Dendritic cell treated with granulocyte-macrophage colony-stimulating factor and Interleukin-4, amounts not matched to agents 40 ng/mL and 50 ng/mL, for 4 days (primary cell): ENCODE data around the gene CDX1.

Experiments used
- H3K27ac Mint-ChIP-seq: one replicate; pipeline ENCODE4 v1.8.0; 2022; ENCODE audit warnings: mild to moderate bottlenecking, mixed read lengths
- H3K27me3 Mint-ChIP-seq: one replicate; pipeline ENCODE4 v1.8.0; 2022; ENCODE audit warnings: mild to moderate bottlenecking, mixed read lengths
- H3K36me3 Mint-ChIP-seq: one replicate; pipeline ENCODE4 v1.8.0; 2022; ENCODE audit warnings: low read depth, mixed read lengths
- H3K4me1 Mint-ChIP-seq: one replicate; pipeline ENCODE4 v1.8.0; 2022; ENCODE audit warnings: low read depth, mixed read lengths
- H3K4me3 Mint-ChIP-seq: one replicate; pipeline ENCODE4 v1.8.0; 2022; ENCODE audit warnings: mild to moderate bottlenecking, moderate library complexity, mixed read lengths
- H3K9me3 Mint-ChIP-seq: one replicate; pipeline ENCODE4 v1.8.0; 2022; ENCODE audit warnings: mixed read lengths
- intact Hi-C: fragments of 100-400 bp; cut with micrococcal nuclease; formaldehyde crosslinking; loops from one replicate; pipeline ENCODE4 v1.15.0; 2022

The CDX1 gene

DNA sequence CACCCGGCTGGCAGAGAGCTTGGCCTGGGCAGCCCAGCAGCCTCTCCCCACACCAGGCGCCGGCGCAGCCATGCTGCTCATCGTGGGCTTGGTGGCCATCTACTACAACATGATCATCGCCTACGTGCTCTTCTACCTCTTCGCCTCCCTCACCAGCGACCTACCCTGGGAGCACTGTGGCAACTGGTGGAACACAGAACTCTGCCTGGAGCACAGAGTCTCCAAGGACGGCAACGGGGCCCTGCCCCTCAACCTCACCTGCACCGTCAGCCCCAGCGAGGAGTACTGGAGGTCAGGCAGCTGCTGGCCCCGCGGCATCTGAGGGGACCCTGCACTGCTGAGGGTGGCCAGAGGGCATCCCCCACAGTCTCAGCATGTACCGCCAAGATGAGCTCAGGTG, 30.4 kb downstream of the CDX1 start:
- Mint-ChIP-seq H3K4me3 (no peak overlapping the region), H3K9me3 (no peaks in the 10 kb centered on the region), H3K36me3 (no peaks in the 10 kb centered on the region), H3K27me3 (peaks cover 54% of the 10 kb centered on the region), H3K4me1 (no peaks in the 10 kb centered on the region), H3K27ac (no peak overlapping the region)
- intact Hi-C loops: no loop called here

DNA sequence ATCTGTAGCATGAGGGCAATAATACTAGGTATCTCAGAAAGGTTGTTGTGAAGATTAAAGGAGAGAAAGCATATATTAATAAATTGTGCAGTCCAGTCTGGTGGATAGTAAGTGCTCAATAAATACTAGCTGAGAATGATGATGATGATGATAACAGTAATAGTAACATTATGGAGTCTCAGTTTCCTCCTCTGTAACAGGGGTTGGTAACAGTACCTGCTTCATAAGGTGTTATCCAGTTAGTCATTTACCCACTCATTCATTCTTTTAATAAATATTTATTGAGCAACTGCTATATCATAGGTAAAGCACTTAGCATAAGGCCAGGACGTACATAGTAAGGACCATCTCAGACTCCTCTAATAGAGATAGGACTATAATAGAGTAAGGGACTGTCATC, 30.9 kb downstream of the CDX1 start:
- no peaks in the 10 kb centered on the region for H3K9me3 Mint-ChIP-seq
- H3K4me1 Mint-ChIP-seq: no peaks in the 10 kb centered on the region
- H3K4me3 Mint-ChIP-seq: no peak overlapping the region
- no peaks in the 10 kb centered on the region for H3K36me3 Mint-ChIP-seq
- intact Hi-C loops: no loop called here
- H3K27ac Mint-ChIP-seq: no peak overlapping the region
- peaks cover 52% of the 10 kb centered on the region for H3K27me3 Mint-ChIP-seq

DNA sequence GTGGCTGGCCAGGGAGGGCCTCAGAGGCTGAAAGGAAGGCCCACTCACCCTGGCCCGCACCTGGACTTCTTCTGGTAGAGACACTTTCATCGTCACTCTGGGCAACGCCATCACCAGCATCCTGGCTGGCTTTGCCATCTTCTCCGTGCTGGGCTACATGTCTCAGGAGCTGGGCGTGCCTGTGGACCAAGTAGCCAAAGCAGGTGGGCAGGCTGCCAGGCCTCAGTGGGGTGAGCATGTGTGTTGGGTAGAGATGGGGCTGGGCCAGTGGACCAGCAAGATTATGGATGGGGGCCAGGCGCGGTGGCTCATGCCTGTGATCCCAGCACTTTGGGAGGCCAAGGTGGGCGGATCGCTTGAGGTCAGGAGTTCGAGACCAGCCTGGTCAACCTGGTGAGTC, 35.9 kb downstream of the CDX1 start:
- no peaks in the 10 kb centered on the region for H3K9me3 Mint-ChIP-seq
- no peaks in the 10 kb centered on the region for H3K36me3 Mint-ChIP-seq
- H3K27me3 Mint-ChIP-seq: peaks cover 31% of the 10 kb centered on the region
- no peak overlapping the region for H3K27ac Mint-ChIP-seq
- no peak overlapping the region for H3K4me3 Mint-ChIP-seq
- no peaks in the 10 kb centered on the region for H3K4me1 Mint-ChIP-seq
- intact Hi-C loops: no loop called here

DNA sequence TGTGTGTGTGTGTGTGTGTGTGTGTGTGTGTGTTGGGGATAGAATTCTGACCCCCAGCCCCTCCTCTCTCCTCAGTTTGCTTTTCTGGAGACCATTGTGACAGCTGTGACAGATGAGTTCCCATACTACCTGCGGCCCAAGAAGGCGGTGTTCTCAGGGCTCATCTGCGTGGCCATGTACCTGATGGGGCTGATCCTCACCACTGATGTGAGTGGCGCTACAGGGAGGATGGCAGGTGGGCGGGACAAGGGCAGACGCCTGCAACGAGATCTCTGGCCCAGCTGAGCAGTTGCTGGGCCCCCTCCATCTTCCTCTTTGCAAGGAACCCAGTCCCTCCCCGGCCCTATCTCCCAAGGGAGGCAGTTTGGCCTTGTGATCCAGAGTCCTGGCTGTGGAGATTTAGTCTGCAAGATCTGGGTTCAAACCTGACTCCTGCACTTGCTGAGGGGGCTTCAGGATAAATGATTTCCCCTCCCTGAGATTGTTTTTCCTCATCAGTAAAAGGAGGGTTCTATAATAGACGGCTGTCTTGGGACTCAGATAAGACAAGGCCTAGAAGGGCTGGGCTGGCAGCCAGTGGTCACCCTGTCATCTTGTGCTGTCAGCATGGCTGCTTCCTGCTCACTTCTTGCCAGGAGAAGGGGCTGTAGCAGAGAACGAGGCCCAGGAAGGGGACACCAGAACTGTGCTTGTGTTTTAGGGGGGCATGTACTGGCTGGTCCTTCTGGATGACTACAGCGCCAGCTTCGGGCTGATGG, 37.4 kb downstream of the CDX1 start:
- Mint-ChIP-seq H3K27me3 (peaks cover 38% of the 10 kb centered on the region), H3K27ac (no peak overlapping the region), H3K36me3 (no peaks in the 10 kb centered on the region), H3K9me3 (no peaks in the 10 kb centered on the region), H3K4me3 (no peak overlapping the region), H3K4me1 (peaks cover 7% of the 10 kb centered on the region)
- intact Hi-C loops: no loop called here

DNA sequence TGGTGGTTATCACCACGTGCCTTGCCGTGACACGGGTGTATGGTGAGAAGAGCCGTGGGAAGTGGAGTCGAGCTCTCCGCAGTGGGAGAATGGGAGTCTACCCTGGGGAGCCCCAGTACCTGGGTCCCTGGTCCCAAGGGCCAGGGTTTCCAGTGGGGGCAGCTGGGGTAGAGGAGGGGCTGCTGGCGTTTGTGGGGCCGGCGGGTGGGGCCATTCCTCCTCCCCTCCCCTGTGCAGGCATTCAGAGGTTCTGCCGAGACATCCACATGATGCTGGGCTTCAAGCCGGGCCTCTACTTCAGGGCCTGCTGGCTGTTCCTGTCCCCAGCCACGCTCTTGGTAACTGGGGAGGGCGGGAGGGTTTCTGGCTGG, 38.0 kb downstream of the CDX1 start:
- no peaks in the 10 kb centered on the region for H3K9me3 Mint-ChIP-seq
- no peaks in the 10 kb centered on the region for H3K36me3 Mint-ChIP-seq
- intact Hi-C loops: no loop called here
- peaks cover 12% of the 10 kb centered on the region for H3K4me1 Mint-ChIP-seq
- peaks cover 38% of the 10 kb centered on the region for H3K27me3 Mint-ChIP-seq
- no peak overlapping the region for H3K27ac Mint-ChIP-seq
- H3K4me3 Mint-ChIP-seq: no peak overlapping the region

DNA sequence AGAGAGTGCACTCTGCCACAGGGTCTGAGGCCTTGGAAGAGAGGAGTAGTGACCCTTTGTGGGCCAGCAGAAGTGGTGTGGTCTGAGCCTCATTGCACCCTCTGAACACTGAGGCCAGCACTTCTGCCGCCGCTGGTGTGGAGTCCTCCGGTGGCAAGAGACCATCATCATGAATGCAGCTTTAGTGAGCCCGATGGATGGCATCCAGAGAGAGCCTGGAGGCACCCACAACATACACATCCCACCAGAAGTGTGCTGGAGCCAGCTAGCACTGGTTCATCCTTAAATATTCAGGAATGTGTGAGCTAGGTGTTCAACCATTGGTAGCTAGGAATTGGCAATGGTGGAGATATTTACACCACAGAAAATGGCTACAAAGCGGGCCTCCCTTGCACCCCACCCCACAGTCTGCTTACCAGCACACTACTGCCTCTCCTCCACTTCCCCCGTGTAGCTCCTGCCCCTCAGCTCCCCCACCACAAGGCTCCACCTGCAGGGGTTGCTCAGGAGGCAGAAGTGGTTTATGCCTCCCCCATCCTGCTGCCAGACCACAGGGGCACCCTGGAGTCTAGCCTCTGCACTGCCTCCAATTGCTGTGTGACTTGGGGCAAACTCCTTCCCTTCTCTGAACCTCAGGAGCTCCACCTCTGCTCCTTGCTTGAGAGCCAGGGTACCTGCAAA, 39.7 kb downstream of the CDX1 start:
- no peaks in the 10 kb centered on the region for H3K36me3 Mint-ChIP-seq
- no peak overlapping the region for H3K27ac Mint-ChIP-seq
- H3K4me3 Mint-ChIP-seq: no peak overlapping the region
- intact Hi-C loops: no loop called here
- H3K9me3 Mint-ChIP-seq: no peaks in the 10 kb centered on the region
- H3K27me3 Mint-ChIP-seq: peaks cover 38% of the 10 kb centered on the region
- peaks cover 18% of the 10 kb centered on the region for H3K4me1 Mint-ChIP-seq

DNA sequence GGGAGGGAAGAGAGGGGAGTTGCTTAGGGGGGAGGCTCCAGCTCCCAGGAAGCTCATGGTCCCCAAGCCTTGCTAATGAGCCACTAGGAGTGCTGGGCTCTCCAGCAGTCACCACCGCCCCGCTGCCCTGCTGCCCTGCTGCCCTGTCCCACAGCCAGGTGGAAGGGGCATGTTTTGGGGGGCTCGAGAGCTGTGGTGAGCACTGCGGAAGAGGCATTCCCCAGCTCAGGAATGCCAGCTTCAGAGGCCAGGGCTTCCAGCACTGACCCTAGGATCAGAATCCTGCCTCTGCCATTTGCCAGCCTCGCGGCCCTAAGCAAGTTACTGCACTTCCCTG, 40.2 kb downstream of the CDX1 start:
- H3K27me3 Mint-ChIP-seq: peaks cover 38% of the 10 kb centered on the region
- H3K4me3 Mint-ChIP-seq: no peak overlapping the region
- peaks cover 20% of the 10 kb centered on the region for H3K4me1 Mint-ChIP-seq
- no peaks in the 10 kb centered on the region for H3K36me3 Mint-ChIP-seq
- intact Hi-C loops: no loop called here
- H3K27ac Mint-ChIP-seq: no peak overlapping the region
- H3K9me3 Mint-ChIP-seq: no peaks in the 10 kb centered on the region

DNA sequence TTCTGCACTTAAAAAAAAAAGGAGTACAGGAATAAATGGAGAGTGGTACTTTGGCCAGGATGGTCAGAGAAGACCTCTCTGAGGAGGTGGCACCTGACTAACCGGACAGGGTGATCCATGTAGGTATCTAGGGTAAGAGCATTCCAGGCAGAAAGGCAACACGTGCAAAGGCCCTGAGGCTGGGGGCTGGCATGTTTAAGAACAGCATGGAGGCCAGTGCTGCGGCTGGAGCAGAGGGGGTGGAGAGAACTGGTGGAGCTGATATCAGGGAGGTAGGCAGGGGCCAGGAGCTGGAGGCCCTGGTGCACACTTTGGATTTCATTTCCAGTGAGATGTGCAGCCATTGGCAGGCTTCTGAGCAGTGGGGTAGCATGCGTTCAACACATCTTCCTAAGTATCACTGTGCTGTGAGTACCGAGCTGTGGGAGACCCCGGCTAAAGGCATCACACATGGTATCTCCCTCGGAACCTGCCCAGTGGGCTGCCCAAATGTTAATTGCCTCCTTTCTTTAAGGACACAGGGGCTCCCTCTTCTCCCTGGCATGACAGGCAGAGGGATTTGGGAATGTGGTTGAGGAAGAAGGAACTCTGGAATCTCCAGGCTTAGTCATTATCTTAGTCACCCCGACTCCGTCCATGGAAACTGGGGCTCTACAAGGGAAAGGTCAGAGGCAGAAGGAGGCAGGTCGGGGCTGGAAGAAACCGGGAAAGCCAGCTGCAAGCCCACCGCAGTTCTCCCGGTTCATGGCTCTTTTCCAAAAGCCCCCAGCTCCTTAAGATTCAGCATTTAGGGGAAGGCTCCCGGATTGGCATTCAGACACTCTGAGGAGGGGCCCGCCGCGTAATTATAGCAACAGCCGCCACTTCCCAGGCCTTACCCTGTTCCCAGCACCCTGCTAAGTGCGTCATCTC, 41.9 kb downstream of the CDX1 start:
- no peak overlapping the region for H3K4me3 Mint-ChIP-seq
- intact Hi-C loops: no loop called here
- H3K27ac Mint-ChIP-seq: peak overlapping the region; percentile 54
- no peaks in the 10 kb centered on the region for H3K36me3 Mint-ChIP-seq
- peaks cover 40% of the 10 kb centered on the region for H3K27me3 Mint-ChIP-seq
- H3K9me3 Mint-ChIP-seq: no peaks in the 10 kb centered on the region
- H3K4me1 Mint-ChIP-seq: peaks cover 25% of the 10 kb centered on the region

DNA sequence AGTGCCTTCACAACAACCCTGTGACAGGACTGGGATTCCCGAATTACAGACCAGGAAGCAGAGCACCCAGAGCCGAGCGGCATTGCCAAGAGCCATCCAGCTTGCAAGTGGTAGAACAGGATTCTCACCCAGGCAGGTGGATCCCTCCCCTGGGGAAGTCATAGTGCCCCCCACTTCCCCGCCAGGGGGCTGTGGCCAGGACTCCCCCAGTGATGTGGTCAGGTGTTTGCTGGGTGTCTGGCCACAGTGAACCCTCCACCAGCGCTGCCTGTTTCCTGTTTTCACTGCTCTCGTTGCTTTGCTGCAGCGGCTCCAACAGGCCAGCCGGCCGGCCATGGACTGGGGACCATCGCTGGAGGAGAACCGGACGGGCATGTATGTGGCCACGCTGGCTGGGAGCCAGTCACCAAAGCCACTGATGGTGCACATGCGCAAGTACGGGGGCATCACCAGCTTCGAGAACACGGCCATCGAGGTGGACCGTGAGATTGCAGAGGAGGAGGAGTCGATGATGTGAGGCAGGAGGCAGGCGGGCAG, 42.6 kb downstream of the CDX1 start:
- H3K27me3 Mint-ChIP-seq: peaks cover 40% of the 10 kb centered on the region
- peaks cover 25% of the 10 kb centered on the region for H3K4me1 Mint-ChIP-seq
- H3K27ac Mint-ChIP-seq: peak overlapping the region; percentile 54
- peak overlapping the region; percentile 52 for H3K4me3 Mint-ChIP-seq
- H3K36me3 Mint-ChIP-seq: no peaks in the 10 kb centered on the region
- H3K9me3 Mint-ChIP-seq: no peaks in the 10 kb centered on the region
- intact Hi-C loops: no loop called here

DNA sequence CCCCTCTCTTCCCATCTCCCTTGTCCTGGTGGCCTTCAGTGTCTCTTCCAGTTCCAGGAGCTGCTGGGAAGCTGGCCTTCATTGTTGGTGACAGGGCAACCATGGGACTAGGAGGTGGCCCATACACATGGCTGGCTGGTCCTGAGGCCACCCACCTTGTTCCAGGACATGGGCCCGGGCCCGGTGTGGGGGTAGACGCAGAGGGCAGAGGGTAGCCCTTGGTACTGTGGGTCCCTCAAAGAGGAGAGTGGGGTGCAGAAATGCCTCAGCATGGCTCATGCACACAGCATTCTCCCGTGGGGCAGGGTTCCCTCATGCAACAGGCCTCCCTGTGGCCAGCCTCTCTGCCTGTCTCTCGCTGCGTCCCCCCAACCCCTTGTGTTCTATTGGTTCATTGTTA, 44.1 kb downstream of the CDX1 start:
- intact Hi-C loops: loop anchor here (10.0 kb wide), 1 partner anchor 186 kb away; no protein-coding TSS in a partner anchor
- Mint-ChIP-seq H3K36me3 (no peaks in the 10 kb centered on the region), H3K27ac (no peak overlapping the region), H3K9me3 (no peaks in the 10 kb centered on the region), H3K4me1 (peaks cover 27% of the 10 kb centered on the region), H3K4me3 (no peak overlapping the region), H3K27me3 (peaks cover 42% of the 10 kb centered on the region)

DNA sequence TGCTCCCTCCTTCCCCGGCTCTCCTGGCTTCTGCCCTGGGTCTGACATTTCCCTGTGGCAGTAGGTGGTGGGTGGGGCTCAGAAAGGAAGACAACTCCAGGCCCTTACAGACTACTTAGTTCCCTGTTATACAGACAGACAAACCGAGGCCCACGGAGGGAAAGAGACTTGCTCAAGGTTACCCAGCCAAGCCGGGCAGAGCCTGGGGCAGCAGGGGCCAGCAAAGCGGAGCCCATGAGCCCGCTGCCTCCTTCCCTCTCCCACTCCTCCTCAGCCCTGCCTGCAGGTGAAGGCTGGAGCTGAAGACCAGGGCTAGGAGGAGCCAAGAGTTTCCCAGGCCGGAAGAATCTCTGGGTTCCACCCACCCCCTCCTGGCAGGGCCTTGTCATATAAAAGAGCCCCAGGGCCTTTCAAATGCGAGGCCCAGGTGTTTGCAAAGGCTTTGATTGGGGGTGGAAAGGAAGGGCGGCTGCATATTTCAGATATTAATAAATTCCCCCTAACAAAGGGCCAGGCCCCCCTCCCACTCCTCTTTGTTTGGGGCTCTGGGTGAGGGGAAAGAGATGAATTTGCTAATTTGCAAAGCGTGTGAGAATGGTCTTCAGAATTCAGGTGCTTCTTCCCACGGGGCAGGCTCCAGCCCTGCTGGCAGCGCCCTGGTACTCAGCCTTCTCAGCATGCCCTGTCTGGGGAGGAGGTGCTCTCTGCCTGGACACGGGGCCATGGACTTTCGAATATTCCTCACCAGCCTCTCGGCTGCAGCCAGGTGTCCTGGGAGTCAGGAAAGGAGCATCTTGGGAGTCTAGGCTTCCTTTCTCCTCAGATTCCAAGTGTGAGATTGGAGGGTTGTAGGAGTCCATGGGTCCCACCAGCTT, 44.8 kb downstream of the CDX1 start:
- Mint-ChIP-seq H3K9me3 (no peaks in the 10 kb centered on the region), H3K4me1 (peaks cover 34% of the 10 kb centered on the region), H3K4me3 (no peak overlapping the region), H3K27ac (no peak overlapping the region), H3K27me3 (peaks cover 43% of the 10 kb centered on the region), H3K36me3 (no peaks in the 10 kb centered on the region)
- intact Hi-C loops: loop anchor here (10.0 kb wide), 1 partner anchor 187 kb away; no protein-coding TSS in a partner anchor

DNA sequence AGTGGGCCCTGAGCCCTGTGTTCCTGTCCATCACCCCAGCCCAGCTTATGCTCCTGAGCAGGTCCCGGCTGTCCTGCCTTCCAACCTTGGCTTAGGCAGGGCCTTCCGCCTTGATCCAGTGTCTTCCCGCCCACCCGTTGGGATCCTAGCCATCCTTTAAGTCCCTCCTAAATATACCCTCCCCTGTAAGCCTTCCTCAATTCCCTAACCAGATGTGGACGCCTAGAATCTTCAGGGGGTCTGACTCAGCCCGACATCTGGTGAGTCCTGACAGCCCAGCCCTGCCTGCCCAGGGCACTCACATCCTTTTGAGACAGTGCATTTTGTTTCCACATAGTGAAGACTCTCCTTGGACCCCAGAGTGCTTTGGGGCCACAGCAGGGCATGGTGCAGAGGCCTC, 47.0 kb downstream of the CDX1 start:
- H3K36me3 Mint-ChIP-seq: no peaks in the 10 kb centered on the region
- no peaks in the 10 kb centered on the region for H3K9me3 Mint-ChIP-seq
- H3K27ac Mint-ChIP-seq: no peak overlapping the region
- H3K4me1 Mint-ChIP-seq: peaks cover 48% of the 10 kb centered on the region
- peaks cover 45% of the 10 kb centered on the region for H3K27me3 Mint-ChIP-seq
- intact Hi-C loops: loop anchor here (10.0 kb wide), 1 partner anchor 189 kb away; no protein-coding TSS in a partner anchor
- H3K4me3 Mint-ChIP-seq: no peak overlapping the region

DNA sequence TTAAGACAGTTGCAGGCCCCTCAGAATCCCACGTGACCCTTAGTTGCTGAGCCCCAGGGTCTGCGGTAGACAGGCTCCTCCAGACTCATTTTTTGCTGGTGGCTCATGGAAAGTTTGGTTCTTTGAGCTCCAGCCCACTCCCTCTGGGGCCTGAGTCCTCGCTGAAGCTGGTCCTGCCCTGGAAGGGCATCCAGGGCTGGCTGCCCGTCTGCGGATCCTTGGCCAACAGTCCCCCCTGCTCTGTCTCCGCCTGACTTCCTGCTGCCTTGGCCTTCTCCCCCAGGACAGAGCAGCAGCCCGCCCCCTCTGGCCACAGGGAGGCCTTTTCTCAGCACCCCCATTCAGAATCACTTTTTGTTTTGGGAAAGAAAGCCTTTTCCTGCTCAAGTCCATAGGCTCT, 47.7 kb downstream of the CDX1 start:
- no peak overlapping the region for H3K27ac Mint-ChIP-seq
- no peak overlapping the region for H3K4me3 Mint-ChIP-seq
- peaks cover 37% of the 10 kb centered on the region for H3K27me3 Mint-ChIP-seq
- H3K4me1 Mint-ChIP-seq: peaks cover 41% of the 10 kb centered on the region
- H3K36me3 Mint-ChIP-seq: no peaks in the 10 kb centered on the region
- intact Hi-C loops: loop anchor here (10.0 kb wide), 1 partner anchor 189 kb away; no protein-coding TSS in a partner anchor
- no peaks in the 10 kb centered on the region for H3K9me3 Mint-ChIP-seq
